Osteoblast (primary cell): Measurements from ENCODE around the gene TRIM28. TPM values are rescaled to one million over a fixed set of nuclear protein-coding genes. Genes with fewer than 3 reads are reported as not detected.

Source experiments
- DNase-seq: peaks from one replicate; pipeline ENCODE4 v3.0.0; 2011; ENCODE audit warnings: low spot score, mixed read lengths; ENCODE audit not compliant: insufficient read length; ENCODE audit errors: missing footprints
- H2AFZ ChIP-seq: 2 replicates; pipeline ENCODE4 v1.6.0; 2011; ENCODE audit warnings: mild to moderate bottlenecking, low read length
- H3K27ac ChIP-seq: 2 replicates; pipeline ENCODE4 v1.5.1; 2011; ENCODE audit warnings: mild to moderate bottlenecking, low read depth, low read length, moderate library complexity
- H3K27me3 ChIP-seq: 2 replicates; pipeline ENCODE4 v1.6.0; 2012; ENCODE audit warnings: mild to moderate bottlenecking, control low read depth, inconsistent platforms, low read length, moderate library complexity; ENCODE audit not compliant: insufficient read depth
- H3K36me3 ChIP-seq: 2 replicates; pipeline ENCODE4 v1.5.1; 2011; ENCODE audit warnings: mild to moderate bottlenecking, low read length, control low read depth, moderate library complexity; ENCODE audit not compliant: insufficient read depth
- H3K4me1 ChIP-seq: 2 replicates; pipeline ENCODE4 v1.5.1; 2011; ENCODE audit warnings: mild to moderate bottlenecking, low read length, control low read depth, moderate library complexity; ENCODE audit not compliant: insufficient read depth
- H3K4me2 ChIP-seq: 2 replicates; pipeline ENCODE4 v1.6.0; 2011; ENCODE audit warnings: mild to moderate bottlenecking, low read length; ENCODE audit not compliant: insufficient read depth
- H3K4me3 ChIP-seq: fragments of 200-600 bp; sonication (generic); 3 replicates; pipeline ENCODE4 v1.5.1; 2012; ENCODE audit warnings: mild to moderate bottlenecking, low read length, inconsistent platforms; ENCODE audit not compliant: insufficient read depth
- H3K79me2 ChIP-seq: 2 replicates; pipeline ENCODE4 v1.6.0; 2012; ENCODE audit warnings: mild to moderate bottlenecking, low read length, control low read depth, inconsistent platforms; ENCODE audit not compliant: insufficient read depth
- H3K9me3 ChIP-seq: 2 replicates; pipeline ENCODE4 v1.5.1; 2011; ENCODE audit warnings: low read depth, low read length, control low read depth
- H4K20me1 ChIP-seq: 2 replicates; pipeline ENCODE4 v1.6.0; 2012; ENCODE audit warnings: mild to moderate bottlenecking, low read length, control low read depth; ENCODE audit not compliant: insufficient read depth
- total RNA-seq: library from RNA; depleted of rRNA; stranded (reverse); fragments of >200 nt; gene quantifications from 2 replicates; pipeline ENCODE4 v1.2.3, GENCODE V29; 2012
- TF ChIP-seq, protein P1 (sequence below): IDR thresholded peaks from 2 replicates; pipeline ENCODE4 v1.5.1; 2011; ENCODE audit warnings: mild to moderate bottlenecking, low read depth, low read length, moderate library complexity; ENCODE audit errors: extremely low read depth

TRIM28 gene
- total RNA-seq, 1 donor: 224 TPM

DNA sequence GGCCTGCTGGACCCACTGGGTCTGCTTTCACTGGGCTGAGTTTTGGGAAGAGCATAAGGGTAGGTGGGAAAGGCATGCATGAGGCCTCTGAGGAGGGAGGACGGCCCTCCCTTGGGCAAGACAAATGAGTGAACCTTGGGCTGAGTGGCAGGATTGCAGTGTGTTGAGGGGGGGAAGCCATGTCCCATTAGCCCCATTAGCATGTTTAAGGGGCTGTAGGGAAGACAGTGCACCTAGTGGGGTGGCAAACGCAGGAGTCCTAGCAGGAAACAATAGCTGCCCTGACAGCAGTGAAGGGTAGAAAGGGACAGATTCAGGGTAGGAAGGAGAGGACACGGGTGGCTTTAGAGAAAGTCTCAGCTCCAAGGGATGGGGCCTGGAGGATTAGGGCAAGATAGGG, 21.2 kb upstream of the TRIM28 start:
- H3K4me1 ChIP-seq: peaks cover 14% of the 10 kb centered on the region
- TF ChIP-seq, protein P1, sequence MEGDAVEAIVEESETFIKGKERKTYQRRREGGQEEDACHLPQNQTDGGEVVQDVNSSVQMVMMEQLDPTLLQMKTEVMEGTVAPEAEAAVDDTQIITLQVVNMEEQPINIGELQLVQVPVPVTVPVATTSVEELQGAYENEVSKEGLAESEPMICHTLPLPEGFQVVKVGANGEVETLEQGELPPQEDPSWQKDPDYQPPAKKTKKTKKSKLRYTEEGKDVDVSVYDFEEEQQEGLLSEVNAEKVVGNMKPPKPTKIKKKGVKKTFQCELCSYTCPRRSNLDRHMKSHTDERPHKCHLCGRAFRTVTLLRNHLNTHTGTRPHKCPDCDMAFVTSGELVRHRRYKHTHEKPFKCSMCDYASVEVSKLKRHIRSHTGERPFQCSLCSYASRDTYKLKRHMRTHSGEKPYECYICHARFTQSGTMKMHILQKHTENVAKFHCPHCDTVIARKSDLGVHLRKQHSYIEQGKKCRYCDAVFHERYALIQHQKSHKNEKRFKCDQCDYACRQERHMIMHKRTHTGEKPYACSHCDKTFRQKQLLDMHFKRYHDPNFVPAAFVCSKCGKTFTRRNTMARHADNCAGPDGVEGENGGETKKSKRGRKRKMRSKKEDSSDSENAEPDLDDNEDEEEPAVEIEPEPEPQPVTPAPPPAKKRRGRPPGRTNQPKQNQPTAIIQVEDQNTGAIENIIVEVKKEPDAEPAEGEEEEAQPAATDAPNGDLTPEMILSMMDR: no peak

DNA sequence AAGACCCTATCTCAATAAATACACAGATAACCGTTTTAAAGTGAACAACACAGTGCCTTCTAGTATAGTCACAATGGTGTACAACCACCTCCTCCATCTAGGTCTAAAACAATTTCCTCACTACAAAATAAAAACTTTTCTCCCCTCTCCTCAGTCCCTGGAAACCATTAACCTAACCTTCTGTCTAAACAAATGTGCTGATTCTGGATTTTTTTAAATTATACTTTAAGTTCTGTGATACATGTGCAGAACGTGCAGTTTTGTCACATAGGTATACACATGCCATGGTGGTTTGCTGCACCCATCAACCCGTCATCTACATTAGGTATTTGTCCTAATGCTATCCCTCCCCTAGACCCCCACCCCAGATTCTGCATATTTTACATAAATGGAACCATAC, 14.5 kb upstream of the TRIM28 start:
- TF ChIP-seq, protein P1: no peak
- H3K36me3 ChIP-seq: no peaks in the 10 kb centered on the region
- DNase-seq: peak; percentile 5
- no peak overlapping the region for H3K4me2 ChIP-seq
- H3K4me1 ChIP-seq: no peaks in the 10 kb centered on the region
- H2AFZ ChIP-seq: no peak overlapping the region
- no peaks in the 10 kb centered on the region for H3K9me3 ChIP-seq
- H3K27ac ChIP-seq: no peak overlapping the region
- H3K4me3 ChIP-seq: no peak overlapping the region
- H4K20me1 ChIP-seq: no peaks in the 10 kb centered on the region
- no peaks in the 10 kb centered on the region for H3K79me2 ChIP-seq
- H3K27me3 ChIP-seq: peaks cover 14% of the 10 kb centered on the region

More for the DNA sequence above, 21.2 kb upstream of the TRIM28 start:
- Histone ChIP-seq H3K27me3 (no peaks in the 10 kb centered on the region), H2AFZ (no peak overlapping the region), H4K20me1 (peaks cover 6% of the 10 kb centered on the region), H3K9me3 (no peaks in the 10 kb centered on the region), H3K27ac (no peak overlapping the region), H3K36me3 (no peaks in the 10 kb centered on the region), H3K4me3 (no peak overlapping the region), H3K4me2 (no peak overlapping the region), H3K79me2 (peaks cover 12% of the 10 kb centered on the region)
- DNase-seq: peak; percentile 29

DNA sequence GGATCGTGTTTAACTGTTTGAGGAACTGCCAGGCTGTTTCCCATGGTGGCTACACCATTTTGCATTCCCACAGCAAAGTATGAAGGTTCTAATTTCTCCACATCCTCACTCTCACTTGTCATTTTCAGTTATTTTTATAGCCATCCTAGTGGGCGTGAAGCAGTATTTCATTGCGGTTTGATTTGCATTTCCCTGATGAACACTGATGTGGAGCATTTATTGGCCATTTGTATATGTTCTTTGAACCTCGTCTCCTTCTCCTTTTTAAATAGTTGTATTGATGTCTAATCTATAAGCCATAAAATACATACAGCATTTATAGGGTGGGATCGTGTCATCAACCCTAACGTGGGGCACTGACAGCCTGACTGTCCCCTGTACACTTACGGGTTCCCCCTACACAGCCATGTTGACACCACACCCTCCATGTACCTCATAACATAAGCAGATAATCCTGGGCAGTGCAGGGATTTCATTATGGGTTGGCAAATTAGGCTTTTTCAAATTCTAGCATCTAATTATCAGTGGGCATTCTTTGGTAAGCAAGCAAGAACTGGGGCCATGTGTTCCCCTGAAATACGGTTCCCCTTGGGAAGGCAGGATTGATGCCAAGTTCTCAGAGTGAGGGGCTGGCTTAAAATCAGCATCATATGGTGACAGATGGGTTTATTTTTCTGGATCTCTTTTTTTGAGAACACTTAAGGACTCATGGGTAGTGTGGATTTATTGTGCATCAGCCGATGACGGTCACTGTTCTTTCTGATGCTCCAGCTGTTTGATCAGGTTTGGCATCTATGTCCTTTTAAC, 12.6 kb upstream of the TRIM28 start:
- Histone ChIP-seq H3K4me2 (no peak overlapping the region), H3K27me3 (peaks cover 14% of the 10 kb centered on the region), H3K9me3 (no peaks in the 10 kb centered on the region), H2AFZ (no peak overlapping the region), H3K36me3 (no peaks in the 10 kb centered on the region), H3K27ac (no peak overlapping the region), H3K4me1 (no peaks in the 10 kb centered on the region), H3K79me2 (no peaks in the 10 kb centered on the region), H4K20me1 (no peaks in the 10 kb centered on the region), H3K4me3 (no peak overlapping the region)
- DNase-seq: no peak
- TF ChIP-seq, protein P1: no peak

DNA sequence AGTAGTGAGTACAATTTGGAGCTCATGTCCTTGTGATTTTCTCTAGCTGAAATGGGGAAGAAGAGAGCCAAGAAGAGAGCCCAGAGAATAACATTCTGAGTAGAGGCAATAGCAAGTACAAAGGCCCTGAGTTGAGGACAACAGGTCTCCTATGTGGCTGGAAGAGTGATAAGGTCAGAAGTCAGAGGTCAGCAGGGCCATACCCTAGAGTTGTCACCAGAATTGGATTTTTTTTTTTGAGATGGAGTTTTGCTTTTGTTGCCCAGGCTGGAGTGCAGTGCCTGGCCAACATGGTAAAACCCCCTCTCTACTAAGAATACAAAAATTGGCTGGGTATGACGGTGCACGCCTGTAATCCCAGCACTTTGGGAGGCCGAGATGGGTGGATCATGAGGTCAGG, 8.0 kb upstream of the TRIM28 start:
- Histone ChIP-seq H3K27ac (no peak overlapping the region), H3K4me3 (no peak overlapping the region), H3K79me2 (no peaks in the 10 kb centered on the region), H4K20me1 (no peaks in the 10 kb centered on the region), H2AFZ (no peak overlapping the region), H3K27me3 (peaks cover 48% of the 10 kb centered on the region), H3K36me3 (no peaks in the 10 kb centered on the region), H3K9me3 (no peaks in the 10 kb centered on the region), H3K4me2 (no peak overlapping the region), H3K4me1 (no peaks in the 10 kb centered on the region)
- no peak for DNase-seq
- TF ChIP-seq, protein P1: no peak
